ENCODE data around the gene EPGN. TPM values are rescaled to one million over a fixed set of nuclear protein-coding genes. Genes with fewer than 3 reads are reported as not detected.

Gene EPGN
- total and polyA plus RNA-seq, 2 donors (not counting 3 experiments of a cell fraction or from before 2014, with no cell fraction given), result 1.2 TPM; not detected in 1

- ChIA-PET POLR2A (no interaction called here), CTCF (interaction anchor here (1.2 kb wide), 1 partner anchor 14 kb away, joined by 3 read pairs; no protein-coding TSS in a partner anchor)
- no peak overlapping the region for H3K9ac ChIP-seq (replicated peaks; ENCODE audit: extremely low read depth, insufficient read depth, low read length)
- H3K36me3 ChIP-seq (ENCODE audit: control insufficient read depth in 2 of 2, extremely low read depth in 1 of 2, insufficient read depth in 2 of 2, low read length in 2 of 2), result no peaks in the 10 kb centered on the region
- no TSS peak for BruUV-seq (replicated peaks)
- DNase-seq (ENCODE audit: low read depth, low spot score) (no peak), FAIRE-seq (no peak)
- no peak overlapping the region for H3K4me2 ChIP-seq (ENCODE audit: insufficient read depth, low read length)
- dilution Hi-C loops (cut with MboI; ENCODE audit: extremely low pct_ligation_motif_present, low sequenced_read_pairs) (no loop called here), intact Hi-C loops (cut with micrococcal nuclease) (no loop called here)
- H3K9me3 ChIP-seq (replicated peaks; ENCODE audit: control insufficient read depth, insufficient read depth, low read length), result no peaks in the 10 kb centered on the region
- H3K27ac ChIP-seq (ENCODE audit: insufficient read depth, low read depth, low read length), result no peak overlapping the region
- H3K4me1 ChIP-seq (ENCODE audit: control insufficient read depth, extremely low read depth, insufficient read depth, low read length), result no peaks in the 10 kb centered on the region
- no peaks in the 10 kb centered on the region for H3K79me2 ChIP-seq (ENCODE audit: control insufficient read depth, insufficient read depth, low read length)
- no peaks in the 10 kb centered on the region for H4K20me1 ChIP-seq (replicated peaks; ENCODE audit: control insufficient read depth, extremely low read depth, insufficient read depth, low read length)
- no peaks in the 10 kb centered on the region for H3K27me3 ChIP-seq (ENCODE audit: control insufficient read depth in 2 of 2, insufficient read depth in 2 of 2, low read length in 2 of 2)
- no peaks in the 10 kb centered on the region for H3K9me1 ChIP-seq (replicated peaks; ENCODE audit: control insufficient read depth, extremely low read depth, insufficient read depth, low read length)
- no peak for TF ChIP-seq EZH2 (IDR thresholded peaks at IDR 0.05; ENCODE audit: borderline replicate concordance, low read depth, low read length, severe bottlenecking)
- TF ChIP-seq POLR2A (IDR thresholded peaks at IDR 0.05; ENCODE audit: low read depth, low read length), result no peak
- no peak for TF ChIP-seq MYC (IDR thresholded peaks at IDR 0.05; ENCODE audit: low read depth, low read length)
- TF ChIP-seq, protein P1, sequence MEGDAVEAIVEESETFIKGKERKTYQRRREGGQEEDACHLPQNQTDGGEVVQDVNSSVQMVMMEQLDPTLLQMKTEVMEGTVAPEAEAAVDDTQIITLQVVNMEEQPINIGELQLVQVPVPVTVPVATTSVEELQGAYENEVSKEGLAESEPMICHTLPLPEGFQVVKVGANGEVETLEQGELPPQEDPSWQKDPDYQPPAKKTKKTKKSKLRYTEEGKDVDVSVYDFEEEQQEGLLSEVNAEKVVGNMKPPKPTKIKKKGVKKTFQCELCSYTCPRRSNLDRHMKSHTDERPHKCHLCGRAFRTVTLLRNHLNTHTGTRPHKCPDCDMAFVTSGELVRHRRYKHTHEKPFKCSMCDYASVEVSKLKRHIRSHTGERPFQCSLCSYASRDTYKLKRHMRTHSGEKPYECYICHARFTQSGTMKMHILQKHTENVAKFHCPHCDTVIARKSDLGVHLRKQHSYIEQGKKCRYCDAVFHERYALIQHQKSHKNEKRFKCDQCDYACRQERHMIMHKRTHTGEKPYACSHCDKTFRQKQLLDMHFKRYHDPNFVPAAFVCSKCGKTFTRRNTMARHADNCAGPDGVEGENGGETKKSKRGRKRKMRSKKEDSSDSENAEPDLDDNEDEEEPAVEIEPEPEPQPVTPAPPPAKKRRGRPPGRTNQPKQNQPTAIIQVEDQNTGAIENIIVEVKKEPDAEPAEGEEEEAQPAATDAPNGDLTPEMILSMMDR (IDR thresholded peaks at IDR 0.05; ENCODE audit: extremely low read depth in 1 of 2, insufficient read depth in 1 of 2, low read depth in 1 of 2, low read length in 2 of 2), result no peak
- H3K4me3 ChIP-seq (replicated peaks in 1 of 3; ENCODE audit: insufficient read depth in 1 of 3, low read depth in 1 of 3, low read length in 3 of 3), result no peak overlapping the region
- no peak overlapping the region for H2AFZ ChIP-seq (ENCODE audit: low read depth, low read length)
These were observed 27.2 kb downstream of the EPGN start for GRCh38 chr4:74335341-74336021.

DNA sequence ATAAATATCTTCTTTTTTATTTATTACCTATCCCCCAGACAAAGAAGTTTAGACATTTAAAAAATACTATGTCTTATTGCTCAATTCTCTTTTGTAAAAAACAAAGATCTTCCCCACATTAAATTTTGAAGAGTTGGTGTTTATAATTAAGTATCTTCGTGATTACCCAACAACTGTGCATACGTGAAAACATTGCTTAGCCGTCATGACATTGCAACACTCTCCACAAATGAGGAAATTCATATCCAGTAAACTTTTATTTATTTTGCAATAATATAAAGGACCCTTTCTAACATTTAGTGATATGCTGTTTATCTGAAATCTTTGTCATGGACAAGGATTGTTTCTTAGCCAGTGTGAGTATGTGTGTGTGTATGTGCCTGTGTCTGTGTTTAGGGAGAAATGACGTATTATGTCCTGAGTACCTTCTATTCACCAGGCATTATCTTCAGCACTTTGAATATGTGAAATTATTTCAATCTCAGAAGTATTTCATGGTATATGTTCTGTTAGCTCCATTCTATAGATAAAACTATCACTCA lies 30.6 kb downstream of the EPGN start:
- intact Hi-C loops (cut with micrococcal nuclease), result no loop called here
- H3K27ac ChIP-seq (ENCODE audit: insufficient read depth, low read depth, low read length), result no peak overlapping the region
- POLR2A ChIA-PET, result no interaction called here
- no peak overlapping the region for H3K4me2 ChIP-seq (ENCODE audit: insufficient read depth, low read length)
- CTCF ChIA-PET, result interaction anchor here (0.7 to 2.7 kb wide), 5 partner anchors 8 to 193 kb away, joined by 3 to 9 read pairs (median 7); no protein-coding TSS in a partner anchor
- H3K27me3 ChIP-seq (ENCODE audit: control insufficient read depth in 2 of 2, insufficient read depth in 2 of 2, low read length in 2 of 2), result no peaks in the 10 kb centered on the region
- FAIRE-seq (no peak), DNase-seq (ENCODE audit: low read depth, low spot score) (no peak)
- H2AFZ ChIP-seq (ENCODE audit: low read depth, low read length), result no peak overlapping the region
- H3K4me1 ChIP-seq (ENCODE audit: control insufficient read depth, extremely low read depth, insufficient read depth, low read length), result no peaks in the 10 kb centered on the region
- dilution Hi-C loops (cut with MboI; ENCODE audit: extremely low pct_ligation_motif_present, low sequenced_read_pairs), result no loop called here
- no peaks in the 10 kb centered on the region for H3K79me2 ChIP-seq (ENCODE audit: control insufficient read depth, insufficient read depth, low read length)
- no peak overlapping the region for H3K4me3 ChIP-seq (replicated peaks in 1 of 3; ENCODE audit: insufficient read depth in 1 of 3, low read depth in 1 of 3, low read length in 3 of 3)
- H3K9me3 ChIP-seq (replicated peaks; ENCODE audit: control insufficient read depth, insufficient read depth, low read length), result no peaks in the 10 kb centered on the region
- H4K20me1 ChIP-seq (replicated peaks; ENCODE audit: control insufficient read depth, extremely low read depth, insufficient read depth, low read length), result no peaks in the 10 kb centered on the region
- no peaks in the 10 kb centered on the region for H3K36me3 ChIP-seq (ENCODE audit: control insufficient read depth in 2 of 2, extremely low read depth in 1 of 2, insufficient read depth in 2 of 2, low read length in 2 of 2)
- TF ChIP-seq, protein P2, sequence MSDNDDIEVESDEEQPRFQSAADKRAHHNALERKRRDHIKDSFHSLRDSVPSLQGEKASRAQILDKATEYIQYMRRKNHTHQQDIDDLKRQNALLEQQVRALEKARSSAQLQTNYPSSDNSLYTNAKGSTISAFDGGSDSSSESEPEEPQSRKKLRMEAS (IDR thresholded peaks at IDR 0.05; ENCODE audit: insufficient read depth, insufficient read length), result no peak
- no peak for TF ChIP-seq JUN (IDR thresholded peaks at IDR 0.05; ENCODE audit: borderline replicate concordance, insufficient read depth, insufficient read length, low read depth)
- no peak for TF ChIP-seq POLR2AphosphoS5 (IDR thresholded peaks at IDR 0.05; ENCODE audit: insufficient read depth, low read depth, low read length)
- TF ChIP-seq POLR2A (IDR thresholded peaks at IDR 0.05; ENCODE audit: low read depth, low read length), result no peak
- TF ChIP-seq EZH2 (IDR thresholded peaks at IDR 0.05; ENCODE audit: borderline replicate concordance, low read depth, low read length, severe bottlenecking), result no peak
- no peak for TF ChIP-seq GATA2 (IDR thresholded peaks at IDR 0.05; ENCODE audit: insufficient read depth, insufficient read length, low read depth, low read length)
- TF ChIP-seq, protein P1 (IDR thresholded peaks at IDR 0.05; ENCODE audit: extremely low read depth in 1 of 2, insufficient read depth in 1 of 2, low read depth in 1 of 2, low read length in 2 of 2), result no peak
- no TSS peak for BruUV-seq (replicated peaks)
- H3K9ac ChIP-seq (replicated peaks; ENCODE audit: extremely low read depth, insufficient read depth, low read length), result no peak overlapping the region
- H3K9me1 ChIP-seq (replicated peaks; ENCODE audit: control insufficient read depth, extremely low read depth, insufficient read depth, low read length), result no peaks in the 10 kb centered on the region
